Spleen (tissue), 11 donors: ENCODE measurements around the gene TNFSF9. TPM values are rescaled to one million over a fixed set of nuclear protein-coding genes. Genes with fewer than 3 reads are reported as not detected.
A peak's percentile ranks its signal among the peaks of the same experiment; 100 is the strongest.

Experiments
- DNase-seq: peaks from one replicate; pipeline ENCODE4 v3.0.0-alpha.2; 2020
- H3K27ac ChIP-seq, 8 donors: fragments of 200-600 bp; sonication (generic) in 7 of 8; 1 replicate in 4 of 8; 2 replicates in 4 of 8; pipeline versions ENCODE4 v1.5.0 to v1.8.0; 2016 to 2021; ENCODE audit warnings: inconsistent platforms in 4 of 8, mild to moderate bottlenecking in 4 of 8, moderate library complexity in 1 of 8
- H3K27me3 ChIP-seq, 7 donors: fragments of 200-600 bp; sonication (generic) in 6 of 7; replicated peaks in 1 of 7; 1 replicate in 4 of 7; 2 replicates in 3 of 7; pipeline versions ENCODE4 v1.5.0 to v1.8.0; 2016 to 2021; ENCODE audit warnings: inconsistent platforms in 3 of 7, mild to moderate bottlenecking in 1 of 7
- H3K36me3 ChIP-seq, 6 donors: fragments of 200-600 bp; sonication (generic) in 5 of 6; 1 replicate in 4 of 6; 2 replicates in 2 of 6; pipeline versions ENCODE4 v1.5.0 to v1.8.0; 2016 to 2021; ENCODE audit warnings: inconsistent platforms in 2 of 6
- H3K4me1 ChIP-seq, 6 donors: fragments of 200-600 bp; sonication (generic) in 5 of 6; 1 replicate in 3 of 6; 2 replicates in 3 of 6; pipeline versions ENCODE4 v1.5.0 to v1.8.0; 2016 to 2021; ENCODE audit warnings: inconsistent platforms in 3 of 6
- H3K4me3 ChIP-seq, 8 donors: fragments of 200-600 bp; sonication (generic) in 7 of 8; 1 replicate in 4 of 8; 2 replicates in 4 of 8; pipeline versions ENCODE4 v1.5.0 to v1.8.0; 2016 to 2021; ENCODE audit warnings: inconsistent platforms in 4 of 8, mild to moderate bottlenecking in 4 of 8, moderate library complexity in 2 of 8
- H3K9me3 ChIP-seq, 8 donors: fragments of 200-600 bp; sonication (generic) in 7 of 8; 1 replicate in 4 of 8; 2 replicates in 4 of 8; pipeline versions ENCODE4 v1.5.0 to v1.8.0; 2016 to 2021; ENCODE audit warnings: inconsistent platforms in 4 of 8
- POLR2A ChIP-seq, 3 donors: fragments of 450-650 bp; IDR thresholded peaks; one replicate each; pipeline ENCODE4 v1.5.1; 2017; ENCODE audit warnings: antibody characterized with exemption in 3 of 3, mild to moderate bottlenecking in 1 of 3
- POLR2AphosphoS5 ChIP-seq, 3 donors: sonication (generic); formaldehyde crosslinking; IDR thresholded peaks; one replicate each; pipeline ENCODE4 v1.5.1; 2017; ENCODE audit warnings: antibody characterized with exemption in 3 of 3
- WGBS, 5 donors: extraction: QIAGEN DNeasy Blood & Tissue Kit in 3 of 5; methylation state at CpG; one replicate each; pipeline versions ENCODE4 v1.1.5 to v1.1.7; 2013 to 2018; 5-methylcytosine and 5-hydroxymethylcytosine counted together
- intact Hi-C: fragments of 100-400 bp; cut with DNase I; formaldehyde crosslinking; loops from one replicate; pipeline ENCODE4 v1.15.0; 2023; ENCODE audit warnings: low total_unique reads
- polyA plus RNA-seq, 3 donors: library from polyadenylated mRNA; stranded (reverse); fragments of 200-250 nt; gene quantifications; one replicate each; pipeline ENCODE4 v1.2.1, GENCODE V29; 2013
- total RNA-seq, 7 donors: library from RNA; depleted of rRNA in 3 of 7; stranded (reverse); fragments of >200 nt in 3 of 7; fragmentation: NEBNext Ultra II Directional in 4 of 7; extraction: Animal tissue kit (Norgen Biotek cat#: 25700) in 4 of 7; gene quantifications; one replicate each; pipeline versions ENCODE4 v1.1.0 to v1.2.1, GENCODE V29; 2016 to 2021
- TF ChIP-seq, protein P1 (sequence below), 11 experiments: fragments of 200-600 bp in 7 of 11; fragments of 450-650 bp in 4 of 11; sonication (generic) in 4 of 11; IDR thresholded peaks in 8 of 11; conservative IDR thresholded peaks in 3 of 11; 1 replicate in 7 of 11; 2 replicates in 4 of 11; pipeline versions ENCODE4 v1.4.0 to v1.8.0; 2016 to 2021; ENCODE audit warnings: antibody characterized with exemption in 11 of 11, inconsistent platforms in 4 of 11, mild to moderate bottlenecking in 1 of 11
- donor health status: healthy with polysubstance abuse.
- donor health status: DM: no; HTN: no; CAD: no; lungs with moderate emphysema.
- donor health status: DM: no; HTN: no; CAD: no.
- donor health status: Bipolar disorder and iron deficiency.
- donor health status: healthy.
- donor health status: DM: no; HTN: no; CAD: no.
- donor health status: DM: yes; HTN: yes; CAD: no.

Gene TNFSF9
- total and polyA plus RNA-seq, 10 donors: 0.72 to 4.1 (median 2.9) TPM

DNA sequence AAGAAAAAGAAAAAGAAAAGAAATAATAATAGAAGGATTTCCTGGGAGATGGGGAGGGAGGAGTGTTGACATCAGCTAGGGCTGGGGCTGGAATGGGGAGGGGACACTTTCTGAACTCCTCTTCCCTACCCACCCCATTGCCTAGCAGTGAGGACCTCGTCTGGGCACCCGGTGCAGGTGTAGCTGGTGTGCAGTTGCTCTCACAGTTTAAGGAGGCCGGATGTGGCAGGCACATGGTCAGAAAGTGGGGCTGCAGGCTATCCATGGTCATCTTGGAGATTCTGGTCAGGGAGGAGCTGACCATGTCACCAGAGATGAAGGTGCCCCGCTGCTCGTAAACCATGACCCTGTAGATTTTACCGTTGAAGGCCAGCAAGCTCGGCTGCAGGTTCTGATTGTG, 20.2 kb upstream of the TNFSF9 start:
- no peak overlapping the region for H3K4me3 ChIP-seq
- no peaks in the 10 kb centered on the region for H3K27me3 ChIP-seq
- H3K27ac ChIP-seq: peak overlapping the region in 7 of 8 donors; percentile 67 to 89 (median 82)
- no peak for DNase-seq
- no peaks in the 10 kb centered on the region for H3K36me3 ChIP-seq
- 53 to 90% (median 78%) methylated on average over 7 of the region's 7 CpGs for WGBS, 5 donors
- H3K4me1 ChIP-seq: peaks cover 0 to 28% (median 0%) of the 10 kb centered on the region in 6 donors
- intact Hi-C loops: loop anchor here (10.0 kb wide), 1 partner anchor 234 kb away; no protein-coding TSS in a partner anchor
- TF ChIP-seq, protein P1, sequence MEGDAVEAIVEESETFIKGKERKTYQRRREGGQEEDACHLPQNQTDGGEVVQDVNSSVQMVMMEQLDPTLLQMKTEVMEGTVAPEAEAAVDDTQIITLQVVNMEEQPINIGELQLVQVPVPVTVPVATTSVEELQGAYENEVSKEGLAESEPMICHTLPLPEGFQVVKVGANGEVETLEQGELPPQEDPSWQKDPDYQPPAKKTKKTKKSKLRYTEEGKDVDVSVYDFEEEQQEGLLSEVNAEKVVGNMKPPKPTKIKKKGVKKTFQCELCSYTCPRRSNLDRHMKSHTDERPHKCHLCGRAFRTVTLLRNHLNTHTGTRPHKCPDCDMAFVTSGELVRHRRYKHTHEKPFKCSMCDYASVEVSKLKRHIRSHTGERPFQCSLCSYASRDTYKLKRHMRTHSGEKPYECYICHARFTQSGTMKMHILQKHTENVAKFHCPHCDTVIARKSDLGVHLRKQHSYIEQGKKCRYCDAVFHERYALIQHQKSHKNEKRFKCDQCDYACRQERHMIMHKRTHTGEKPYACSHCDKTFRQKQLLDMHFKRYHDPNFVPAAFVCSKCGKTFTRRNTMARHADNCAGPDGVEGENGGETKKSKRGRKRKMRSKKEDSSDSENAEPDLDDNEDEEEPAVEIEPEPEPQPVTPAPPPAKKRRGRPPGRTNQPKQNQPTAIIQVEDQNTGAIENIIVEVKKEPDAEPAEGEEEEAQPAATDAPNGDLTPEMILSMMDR (IDR thresholded peaks at IDR 0.05 in 8 of 11, conservative IDR thresholded peaks at IDR 0.05 in 3 of 11): no peak
- TF ChIP-seq POLR2A (IDR thresholded peaks at IDR 0.05) (no peak), POLR2AphosphoS5 (IDR thresholded peaks at IDR 0.05) (no peak)
- H3K9me3 ChIP-seq: no peaks in the 10 kb centered on the region

DNA sequence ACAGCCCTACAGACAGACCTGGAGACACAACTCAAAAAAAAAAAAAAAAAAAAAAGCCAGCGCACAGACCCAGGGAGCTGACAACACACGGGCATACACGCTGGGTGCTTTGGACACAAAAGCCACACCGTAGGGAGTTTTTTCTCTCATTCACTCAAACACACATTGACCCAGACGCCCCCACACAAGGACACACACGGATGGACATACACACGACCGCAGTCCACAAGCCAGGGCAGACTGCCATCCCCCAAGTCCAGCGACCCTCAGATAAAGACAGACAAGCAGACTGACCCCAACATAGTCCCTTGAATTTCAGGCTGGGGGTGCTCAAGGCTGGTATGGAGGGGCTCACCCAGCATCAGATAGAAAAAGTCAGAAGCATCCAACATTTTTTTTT, 16.7 kb upstream of the TNFSF9 start:
- Histone ChIP-seq H3K27ac (no peak overlapping the region), H3K36me3 (no peaks in the 10 kb centered on the region)

DNA sequence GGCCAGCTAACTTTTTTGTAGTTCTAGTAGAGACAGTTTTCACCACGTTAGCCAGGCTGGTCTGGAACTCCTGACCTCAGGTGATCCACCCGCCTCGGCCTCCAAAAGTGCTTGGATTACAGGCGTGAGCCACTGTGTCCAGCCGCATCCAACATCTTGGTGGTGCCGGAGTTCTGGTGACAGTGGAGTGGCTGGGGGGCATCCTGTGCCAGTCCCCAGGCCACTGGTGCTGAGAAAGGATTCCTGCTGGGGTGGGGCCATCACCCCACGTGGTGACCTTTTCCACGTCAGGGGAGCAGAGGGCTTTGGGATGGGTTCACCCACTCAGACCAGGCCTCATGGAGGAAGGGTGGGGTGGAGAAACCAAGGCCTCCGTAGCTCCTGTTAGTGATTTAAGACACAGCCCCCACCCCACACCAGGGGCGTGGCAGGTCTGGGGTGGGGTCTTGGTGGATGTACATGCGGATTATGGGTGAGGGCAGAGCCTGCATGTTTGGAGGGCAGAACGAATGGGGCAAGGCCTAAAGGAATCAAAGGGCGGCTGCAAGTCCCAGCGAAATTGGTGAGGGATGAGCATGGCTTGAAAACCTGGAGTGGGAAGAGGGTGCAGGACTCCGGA, 15.8 kb upstream of the TNFSF9 start:
- H3K27ac ChIP-seq: peak overlapping the region in 3 of 8 donors; percentile 21 to 89 (median 87)
- H3K4me3 ChIP-seq: no peak overlapping the region
- no peaks in the 10 kb centered on the region for H3K27me3 ChIP-seq
- no peak for DNase-seq
- 72 to 88% (median 84%) methylated on average over 12 to 15 of the region's 15 CpGs for WGBS, 5 donors
- no peaks in the 10 kb centered on the region for H3K36me3 ChIP-seq
- TF ChIP-seq, protein P1 (IDR thresholded peaks at IDR 0.05 in 8 of 11, conservative IDR thresholded peaks at IDR 0.05 in 3 of 11): no peak
- TF ChIP-seq POLR2A (IDR thresholded peaks at IDR 0.05) (no peak), POLR2AphosphoS5 (IDR thresholded peaks at IDR 0.05) (no peak)
- peaks cover 16 to 63% (median 33%) of the 10 kb centered on the region in 6 donors for H3K4me1 ChIP-seq
- no peaks in the 10 kb centered on the region for H3K9me3 ChIP-seq
- intact Hi-C loops: loop anchor here (5.0 to 10.0 kb wide), 2 partner anchors 230 to 347 kb away; no protein-coding TSS in a partner anchor

More for the DNA sequence above, 16.7 kb upstream of the TNFSF9 start:
- 65 to 79% (median 75%) methylated on average over 9 of the region's 9 CpGs for WGBS, 5 donors
- Histone ChIP-seq H3K4me3 (no peak overlapping the region), H3K27me3 (no peaks in the 10 kb centered on the region), H3K4me1 (peaks cover 16 to 57% (median 29%) of the 10 kb centered on the region in 6 donors), H3K9me3 (no peaks in the 10 kb centered on the region)
- intact Hi-C loops: loop anchor here (10.0 kb wide), 1 partner anchor 231 kb away; no protein-coding TSS in a partner anchor
- DNase-seq: no peak
- TF ChIP-seq, protein P1 (IDR thresholded peaks at IDR 0.05 in 8 of 11, conservative IDR thresholded peaks at IDR 0.05 in 3 of 11): no peak
- TF ChIP-seq POLR2AphosphoS5 (IDR thresholded peaks at IDR 0.05) (no peak), POLR2A (IDR thresholded peaks at IDR 0.05) (no peak)

DNA sequence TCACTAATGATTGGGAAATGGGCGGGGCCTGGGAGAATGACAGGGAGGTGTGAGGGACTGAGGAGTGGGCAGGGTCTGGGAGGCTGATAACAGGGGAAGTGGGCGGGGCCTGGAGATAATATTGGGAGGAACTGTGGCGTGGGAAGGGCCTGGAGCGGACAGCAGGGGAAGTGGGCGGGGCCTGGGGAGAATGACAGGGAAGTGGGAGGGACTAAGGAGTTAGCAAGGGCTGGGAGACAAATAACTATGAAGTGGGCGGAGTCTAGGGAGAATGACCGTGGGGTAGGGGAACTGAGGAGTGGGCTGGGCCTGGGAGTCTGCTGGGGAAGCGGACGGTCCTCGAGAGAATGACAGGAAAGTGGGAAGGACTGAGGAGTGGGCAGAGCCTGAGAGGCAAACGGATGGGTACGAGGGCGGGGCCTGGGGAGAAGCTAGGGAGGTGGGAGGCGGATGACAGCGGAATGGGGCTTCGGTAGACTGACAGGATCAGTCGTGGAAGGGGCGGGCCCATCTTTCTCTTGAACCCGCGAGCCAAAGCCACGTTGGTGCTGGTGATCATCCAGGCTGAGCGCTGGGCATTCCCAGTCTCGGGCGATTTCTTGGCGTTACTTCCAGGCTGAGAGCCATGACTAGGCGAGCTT, 14.7 kb upstream of the TNFSF9 start:
- intact Hi-C loops: loop anchor here (5.0 to 10.0 kb wide), 2 partner anchors 229 to 346 kb away; no protein-coding TSS in a partner anchor
- H3K27ac ChIP-seq: peak overlapping the region; percentile 73 to 92 (median 87)
- peak overlapping the region; percentile 55 to 86 (median 65) for H3K4me3 ChIP-seq
- TF ChIP-seq POLR2A (IDR thresholded peaks at IDR 0.05) (peak in 1 of 3 donors; percentile 46), POLR2AphosphoS5 (IDR thresholded peaks at IDR 0.05) (peak in 2 of 3 donors; percentile 32 to 75)
- TF ChIP-seq, protein P1 (IDR thresholded peaks at IDR 0.05 in 8 of 11, conservative IDR thresholded peaks at IDR 0.05 in 3 of 11): peak in 1 of 11 experiments; percentile 5
- H3K9me3 ChIP-seq: no peaks in the 10 kb centered on the region
- H3K36me3 ChIP-seq: no peaks in the 10 kb centered on the region
- 0 to 2% (median 1%) methylated on average over 24 to 26 of the region's 26 CpGs for WGBS, 5 donors
- DNase-seq: peak; percentile 96
- peaks cover 16 to 58% (median 33%) of the 10 kb centered on the region in 6 donors for H3K4me1 ChIP-seq
- no peaks in the 10 kb centered on the region for H3K27me3 ChIP-seq
